ENCODE results near the gene ACBD4. TPM values are rescaled to one million over a fixed set of nuclear protein-coding genes. Genes with fewer than 3 reads are reported as not detected.

ACBD4 gene
- total RNA-seq, 4 donors from 2014 or later: 2.2 to 3.2 (median 2.5) TPM

- DNase-seq (no peak), ATAC-seq (no peak)
- Histone ChIP-seq H3K4me3 (no peak overlapping the region), H3K4me1 (peaks cover 67% of the 10 kb centered on the region in 2 donors), H3K27ac (peak overlapping the region in 1 of 4 donors; percentile 69), H3K36me3 (no peaks in the 10 kb centered on the region), H3K9me3 (no peaks in the 10 kb centered on the region), H3K27me3 (no peaks in the 10 kb centered on the region)
- intact Hi-C loops (cut with DNase I; ENCODE audit: low total_unique reads): no loop called here
- TF ChIP-seq, protein P1, sequence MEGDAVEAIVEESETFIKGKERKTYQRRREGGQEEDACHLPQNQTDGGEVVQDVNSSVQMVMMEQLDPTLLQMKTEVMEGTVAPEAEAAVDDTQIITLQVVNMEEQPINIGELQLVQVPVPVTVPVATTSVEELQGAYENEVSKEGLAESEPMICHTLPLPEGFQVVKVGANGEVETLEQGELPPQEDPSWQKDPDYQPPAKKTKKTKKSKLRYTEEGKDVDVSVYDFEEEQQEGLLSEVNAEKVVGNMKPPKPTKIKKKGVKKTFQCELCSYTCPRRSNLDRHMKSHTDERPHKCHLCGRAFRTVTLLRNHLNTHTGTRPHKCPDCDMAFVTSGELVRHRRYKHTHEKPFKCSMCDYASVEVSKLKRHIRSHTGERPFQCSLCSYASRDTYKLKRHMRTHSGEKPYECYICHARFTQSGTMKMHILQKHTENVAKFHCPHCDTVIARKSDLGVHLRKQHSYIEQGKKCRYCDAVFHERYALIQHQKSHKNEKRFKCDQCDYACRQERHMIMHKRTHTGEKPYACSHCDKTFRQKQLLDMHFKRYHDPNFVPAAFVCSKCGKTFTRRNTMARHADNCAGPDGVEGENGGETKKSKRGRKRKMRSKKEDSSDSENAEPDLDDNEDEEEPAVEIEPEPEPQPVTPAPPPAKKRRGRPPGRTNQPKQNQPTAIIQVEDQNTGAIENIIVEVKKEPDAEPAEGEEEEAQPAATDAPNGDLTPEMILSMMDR (IDR thresholded peaks at IDR 0.05 in 4 of 5, conservative IDR thresholded peaks at IDR 0.05 in 1 of 5): no peak
- TF ChIP-seq POLR2A (IDR thresholded peaks at IDR 0.05): no peak
- in situ Hi-C loops (cut with MboI; ENCODE audit: low sequenced_read_pairs in 4 of 4): loop anchor here in 1 of 4 donors (25.0 kb wide), 1 partner anchor 213 kb away; the partner anchor contains the start of gene GFAP
Measured at GRCh38 chr17:45125509-45125908, 10.0 kb upstream of the ACBD4 start.

DNA sequence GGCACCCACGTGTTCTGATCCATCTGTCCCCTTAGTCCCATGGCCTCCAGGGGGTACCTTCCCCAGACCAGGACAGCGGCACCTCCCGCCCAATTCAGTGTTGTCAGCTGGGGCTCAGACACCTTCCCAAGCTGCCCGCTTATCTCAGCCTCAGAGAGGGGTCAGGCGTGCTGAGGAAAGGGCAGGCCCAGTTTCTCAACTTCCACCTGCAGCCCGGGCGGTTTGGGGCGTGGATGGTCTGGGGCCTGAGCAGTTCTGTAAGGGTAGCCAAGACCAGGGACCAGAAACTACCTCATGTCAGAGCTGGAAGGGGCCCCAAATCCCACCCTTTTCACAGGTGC, 8.3 kb upstream of the ACBD4 start:
- H3K27ac ChIP-seq: peak overlapping the region; percentile 93 to 100 (median 97)
- no peak overlapping the region for H3K4me3 ChIP-seq
- no peak for TF ChIP-seq POLR2A (IDR thresholded peaks at IDR 0.05)
- TF ChIP-seq, protein P1 (IDR thresholded peaks at IDR 0.05 in 4 of 5, conservative IDR thresholded peaks at IDR 0.05 in 1 of 5): no peak
- in situ Hi-C loops (cut with MboI; ENCODE audit: low sequenced_read_pairs in 4 of 4): loop anchor here in 1 of 4 donors (25.0 kb wide), 1 partner anchor 215 kb away; the partner anchor contains the start of gene GFAP
- intact Hi-C loops (cut with DNase I; ENCODE audit: low total_unique reads): no loop called here
- DNase-seq (no peak), ATAC-seq (no peak)
- H3K36me3 ChIP-seq: no peaks in the 10 kb centered on the region
- peaks cover 77 to 82% of the 10 kb centered on the region in 2 donors for H3K4me1 ChIP-seq
- H3K9me3 ChIP-seq: no peaks in the 10 kb centered on the region
- no peaks in the 10 kb centered on the region for H3K27me3 ChIP-seq

- in situ Hi-C loops (cut with MboI; ENCODE audit: low sequenced_read_pairs in 4 of 4): loop anchor here in 1 of 4 donors (25.0 kb wide), 1 partner anchor 215 kb away; the partner anchor contains the start of gene GFAP
Measured at GRCh38 chr17:45127548-45128300, 7.8 kb upstream of the ACBD4 start.

DNA sequence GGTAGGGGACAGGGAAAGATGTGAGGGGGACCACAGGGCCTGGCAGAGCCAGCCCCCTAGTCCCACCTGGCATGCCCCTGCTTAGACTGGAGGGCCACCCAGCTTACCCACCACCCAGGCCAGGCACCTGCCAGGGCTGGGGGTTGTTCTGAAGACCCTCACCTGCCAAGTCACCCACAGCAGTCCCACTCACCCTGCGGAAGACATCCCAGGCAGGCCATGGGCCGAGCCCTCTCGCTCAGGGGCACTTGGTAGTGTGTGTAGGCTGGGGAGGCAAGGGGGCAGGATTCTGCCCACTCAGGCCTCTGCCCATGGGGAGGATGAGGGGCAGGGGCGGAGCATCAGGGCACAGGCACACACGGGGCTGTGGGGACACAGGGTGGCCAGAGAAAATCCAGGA, 7.2 kb upstream of the ACBD4 start:
- Histone ChIP-seq H3K27ac (peak overlapping the region; percentile 93 to 100 (median 97)), H3K27me3 (no peaks in the 10 kb centered on the region), H3K4me1 (peaks cover 72 to 82% of the 10 kb centered on the region in 2 donors), H3K36me3 (no peaks in the 10 kb centered on the region), H3K4me3 (no peak overlapping the region), H3K9me3 (no peaks in the 10 kb centered on the region)
- intact Hi-C loops (cut with DNase I; ENCODE audit: low total_unique reads) (loop anchor here (2.0 kb wide), 1 partner anchor 18 kb away; no protein-coding TSS in a partner anchor), in situ Hi-C loops (cut with MboI; ENCODE audit: low sequenced_read_pairs in 4 of 4) (loop anchor here in 1 of 4 donors (25.0 kb wide), 1 partner anchor 216 kb away; the partner anchor contains the start of gene GFAP)
- ATAC-seq (no peak), DNase-seq (no peak)
- TF ChIP-seq, protein P1 (IDR thresholded peaks at IDR 0.05 in 4 of 5, conservative IDR thresholded peaks at IDR 0.05 in 1 of 5): no peak
- no peak for TF ChIP-seq POLR2A (IDR thresholded peaks at IDR 0.05)

More at GRCh38 chr17:45127548-45128300, 7.8 kb upstream of the ACBD4 start:
- ATAC-seq (peak in 1 of 2 donors; percentile 5), DNase-seq (peak in 1 of 2 donors; percentile 68)
- Histone ChIP-seq H3K4me3 (no peak overlapping the region), H3K27ac (peak overlapping the region; percentile 93 to 100 (median 97)), H3K36me3 (no peaks in the 10 kb centered on the region), H3K9me3 (no peaks in the 10 kb centered on the region), H3K4me1 (peaks cover 74 to 80% of the 10 kb centered on the region in 2 donors), H3K27me3 (no peaks in the 10 kb centered on the region)
- TF ChIP-seq, protein P1 (IDR thresholded peaks at IDR 0.05 in 4 of 5, conservative IDR thresholded peaks at IDR 0.05 in 1 of 5): no peak
- no peak for TF ChIP-seq POLR2A (IDR thresholded peaks at IDR 0.05)
- intact Hi-C loops (cut with DNase I; ENCODE audit: low total_unique reads): loop anchor here (2.0 kb wide), 1 partner anchor 17 kb away; no protein-coding TSS in a partner anchor

All from gastrocnemius medialis (tissue), 4 donors.